Cardiac muscle cell (in vitro differentiated cells and primary cell): ENCODE results near the gene ATP2B2. TPM values are rescaled to one million over a fixed set of nuclear protein-coding genes. Genes with fewer than 3 reads are reported as not detected.

Source experiments
- DNase-seq, 2 donors: peaks; one replicate each; pipeline versions ENCODE4 v3.0.0 to v3.0.0-alpha.2; 2010 to 2017; ENCODE audit warnings: low read depth in 1 of 2, low spot score in 1 of 2
- H3K27ac ChIP-seq: fragments of 200-600 bp; sonication (generic); 2 replicates; pipeline ENCODE4 v1.5.1; 2016
- H3K27me3 ChIP-seq: fragments of 200-600 bp; sonication (generic); 2 replicates; pipeline ENCODE4 v1.6.0; 2016; ENCODE audit warnings: control low read depth
- H3K36me3 ChIP-seq: fragments of 200-600 bp; sonication (generic); 2 replicates; pipeline ENCODE4 v1.5.1; 2016; ENCODE audit warnings: control low read depth
- H3K4me1 ChIP-seq: fragments of 200-600 bp; sonication (generic); 2 replicates; pipeline ENCODE4 v1.8.1; 2017; ENCODE audit warnings: low read depth, mild to moderate bottlenecking, mixed run types
- H3K4me3 ChIP-seq: fragments of 200-600 bp; sonication (generic); 2 replicates; pipeline ENCODE4 v1.5.1; 2016; ENCODE audit warnings: mild to moderate bottlenecking
- H3K9me3 ChIP-seq: fragments of 200-600 bp; sonication (generic); 2 replicates; pipeline ENCODE4 v1.5.1; 2017; ENCODE audit warnings: low read depth, mild to moderate bottlenecking, control low read depth
- polyA plus RNA-seq: library from polyadenylated mRNA; unstranded; fragments of >200 nt; fragmentation: Nextera tagmentation; extraction: Ambion mirVana; gene quantifications from 2 replicates; pipeline ENCODE4 v1.2.1, GENCODE V29; 2016
- total RNA-seq: library from RNA; depleted of rRNA; stranded (reverse); fragments of >200 nt; gene quantifications from 2 replicates; pipeline ENCODE4 v1.2.3, GENCODE V29; 2016
- TF ChIP-seq, protein P1 (sequence below): IDR thresholded peaks from 2 replicates; pipeline ENCODE4 v1.5.1; 2012; ENCODE audit warnings: low read depth, mild to moderate bottlenecking, low read length

Gene ATP2B2
- total and polyA plus RNA-seq, 2 experiments from 2014 or later: 0.22 to 0.77 TPM

DNA sequence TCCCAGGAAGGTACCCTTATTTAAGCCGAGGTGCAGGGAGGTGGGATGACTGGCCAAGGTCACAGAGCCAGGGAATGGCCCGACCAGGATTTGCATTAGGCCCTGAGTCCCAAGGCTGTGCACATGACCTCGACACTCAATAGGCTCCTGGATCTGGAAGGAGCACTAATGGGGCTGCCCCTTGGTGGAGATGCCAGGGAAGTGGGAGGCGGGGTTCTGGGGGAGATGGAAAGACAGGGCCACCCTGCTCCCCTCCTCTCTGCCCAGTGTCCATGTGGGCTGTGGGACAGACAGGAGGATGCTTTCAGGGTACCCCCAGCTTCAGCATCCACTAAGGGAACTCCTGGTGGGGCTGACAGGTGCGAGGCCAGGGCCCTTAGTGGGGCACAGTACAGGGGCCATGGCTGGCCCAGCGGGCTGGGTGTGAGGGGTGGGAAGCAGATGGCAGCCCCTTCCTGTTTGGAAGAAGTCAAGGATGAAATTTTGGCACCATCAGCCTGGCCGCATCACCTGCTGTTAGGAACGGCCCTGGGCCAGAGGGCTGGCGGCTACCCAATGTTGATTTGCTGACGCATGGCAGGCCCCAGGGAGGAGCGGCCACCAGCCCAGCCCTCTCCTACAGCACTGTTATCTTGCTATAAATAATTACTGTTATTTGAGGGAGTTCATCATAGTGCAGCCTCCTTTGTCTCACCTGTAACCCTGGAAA is 37.3 kb downstream of the ATP2B2 start:
- DNase-seq: no peak
- Histone ChIP-seq H3K27ac (no peak overlapping the region), H3K9me3 (no peaks in the 10 kb centered on the region), H3K27me3 (no peaks in the 10 kb centered on the region), H3K36me3 (no peaks in the 10 kb centered on the region), H3K4me3 (no peak overlapping the region), H3K4me1 (peaks cover 17% of the 10 kb centered on the region)
- TF ChIP-seq, protein P1, sequence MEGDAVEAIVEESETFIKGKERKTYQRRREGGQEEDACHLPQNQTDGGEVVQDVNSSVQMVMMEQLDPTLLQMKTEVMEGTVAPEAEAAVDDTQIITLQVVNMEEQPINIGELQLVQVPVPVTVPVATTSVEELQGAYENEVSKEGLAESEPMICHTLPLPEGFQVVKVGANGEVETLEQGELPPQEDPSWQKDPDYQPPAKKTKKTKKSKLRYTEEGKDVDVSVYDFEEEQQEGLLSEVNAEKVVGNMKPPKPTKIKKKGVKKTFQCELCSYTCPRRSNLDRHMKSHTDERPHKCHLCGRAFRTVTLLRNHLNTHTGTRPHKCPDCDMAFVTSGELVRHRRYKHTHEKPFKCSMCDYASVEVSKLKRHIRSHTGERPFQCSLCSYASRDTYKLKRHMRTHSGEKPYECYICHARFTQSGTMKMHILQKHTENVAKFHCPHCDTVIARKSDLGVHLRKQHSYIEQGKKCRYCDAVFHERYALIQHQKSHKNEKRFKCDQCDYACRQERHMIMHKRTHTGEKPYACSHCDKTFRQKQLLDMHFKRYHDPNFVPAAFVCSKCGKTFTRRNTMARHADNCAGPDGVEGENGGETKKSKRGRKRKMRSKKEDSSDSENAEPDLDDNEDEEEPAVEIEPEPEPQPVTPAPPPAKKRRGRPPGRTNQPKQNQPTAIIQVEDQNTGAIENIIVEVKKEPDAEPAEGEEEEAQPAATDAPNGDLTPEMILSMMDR: no peak

DNA sequence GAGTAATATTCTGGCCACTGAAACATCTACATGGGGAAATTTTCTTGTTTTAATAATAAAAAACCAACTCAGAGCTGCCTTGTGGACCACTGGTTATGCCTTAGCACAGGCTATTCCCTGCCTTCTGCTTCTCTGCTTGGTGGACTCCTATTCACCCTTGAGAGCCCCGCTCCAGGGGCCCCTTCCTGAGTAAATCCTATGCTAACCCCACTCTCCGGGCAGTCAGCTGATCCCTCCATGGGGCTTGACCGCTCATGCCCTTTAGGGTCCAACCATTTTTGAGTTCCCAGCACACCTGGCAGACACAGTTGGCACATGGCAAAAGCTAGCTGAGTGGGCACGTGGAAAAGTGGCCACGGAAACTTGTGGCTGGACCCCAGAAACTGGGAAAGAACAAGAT is 38.2 kb downstream of the ATP2B2 start:
- TF ChIP-seq, protein P1: no peak
- H3K4me3 ChIP-seq: no peak overlapping the region

DNA sequence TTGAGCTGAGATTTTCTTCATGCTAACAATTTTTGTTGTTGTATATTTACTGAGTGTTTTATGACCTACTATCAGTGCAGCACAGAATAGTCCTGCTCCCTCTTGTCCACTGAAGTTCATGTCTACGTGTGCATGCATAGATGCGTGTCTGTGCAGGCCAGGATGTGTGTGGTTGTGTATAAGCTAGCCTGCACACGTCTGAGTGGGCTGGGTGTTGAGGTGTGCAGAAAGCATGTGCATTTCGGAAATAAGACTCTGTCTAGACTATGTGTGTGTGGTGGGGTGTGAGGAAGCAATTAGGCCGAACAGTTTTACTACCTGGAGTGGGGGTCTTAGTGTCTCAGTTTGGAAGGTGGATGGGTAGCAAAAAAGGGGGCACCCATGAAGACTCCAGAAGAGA is 39.2 kb downstream of the ATP2B2 start:
- H3K9me3 ChIP-seq: no peaks in the 10 kb centered on the region

More for the DNA sequence above, 38.2 kb downstream of the ATP2B2 start:
- DNase-seq: no peak
- Histone ChIP-seq H3K27ac (no peak overlapping the region), H3K4me1 (peaks cover 17% of the 10 kb centered on the region), H3K36me3 (no peaks in the 10 kb centered on the region), H3K27me3 (no peaks in the 10 kb centered on the region), H3K9me3 (no peaks in the 10 kb centered on the region)

DNA sequence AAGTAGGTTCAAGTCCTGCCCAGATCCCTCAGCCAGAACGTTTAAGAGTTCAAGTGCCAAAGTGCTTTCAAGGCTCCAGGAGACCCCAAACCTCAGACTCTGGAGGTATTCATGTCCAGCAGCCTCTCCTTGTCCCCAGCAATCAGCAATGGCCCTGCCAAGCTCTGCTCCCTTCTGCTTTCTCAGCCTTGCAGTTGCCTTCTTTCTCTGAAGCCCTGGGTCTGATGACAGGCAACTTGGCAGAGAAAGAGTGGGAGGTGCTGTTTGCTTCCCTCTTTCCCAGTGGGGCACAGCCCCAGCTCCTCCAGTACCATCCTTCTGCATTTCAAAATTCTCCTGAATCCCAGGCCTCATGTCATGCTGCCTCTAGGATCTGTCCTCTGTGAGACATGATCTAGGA is 40.2 kb downstream of the ATP2B2 start:
- no peak overlapping the region for H3K4me3 ChIP-seq
- no peak for DNase-seq
- TF ChIP-seq, protein P1: no peak
- H3K36me3 ChIP-seq: no peaks in the 10 kb centered on the region
- no peaks in the 10 kb centered on the region for H3K9me3 ChIP-seq
- no peak overlapping the region for H3K27ac ChIP-seq
- no peaks in the 10 kb centered on the region for H3K27me3 ChIP-seq
- peaks cover 12% of the 10 kb centered on the region for H3K4me1 ChIP-seq

More for the DNA sequence above, 39.2 kb downstream of the ATP2B2 start:
- DNase-seq: no peak
- Histone ChIP-seq H3K27ac (no peak overlapping the region), H3K27me3 (no peaks in the 10 kb centered on the region), H3K4me1 (peaks cover 17% of the 10 kb centered on the region), H3K4me3 (no peak overlapping the region), H3K36me3 (no peaks in the 10 kb centered on the region)
- TF ChIP-seq, protein P1: no peak

DNA sequence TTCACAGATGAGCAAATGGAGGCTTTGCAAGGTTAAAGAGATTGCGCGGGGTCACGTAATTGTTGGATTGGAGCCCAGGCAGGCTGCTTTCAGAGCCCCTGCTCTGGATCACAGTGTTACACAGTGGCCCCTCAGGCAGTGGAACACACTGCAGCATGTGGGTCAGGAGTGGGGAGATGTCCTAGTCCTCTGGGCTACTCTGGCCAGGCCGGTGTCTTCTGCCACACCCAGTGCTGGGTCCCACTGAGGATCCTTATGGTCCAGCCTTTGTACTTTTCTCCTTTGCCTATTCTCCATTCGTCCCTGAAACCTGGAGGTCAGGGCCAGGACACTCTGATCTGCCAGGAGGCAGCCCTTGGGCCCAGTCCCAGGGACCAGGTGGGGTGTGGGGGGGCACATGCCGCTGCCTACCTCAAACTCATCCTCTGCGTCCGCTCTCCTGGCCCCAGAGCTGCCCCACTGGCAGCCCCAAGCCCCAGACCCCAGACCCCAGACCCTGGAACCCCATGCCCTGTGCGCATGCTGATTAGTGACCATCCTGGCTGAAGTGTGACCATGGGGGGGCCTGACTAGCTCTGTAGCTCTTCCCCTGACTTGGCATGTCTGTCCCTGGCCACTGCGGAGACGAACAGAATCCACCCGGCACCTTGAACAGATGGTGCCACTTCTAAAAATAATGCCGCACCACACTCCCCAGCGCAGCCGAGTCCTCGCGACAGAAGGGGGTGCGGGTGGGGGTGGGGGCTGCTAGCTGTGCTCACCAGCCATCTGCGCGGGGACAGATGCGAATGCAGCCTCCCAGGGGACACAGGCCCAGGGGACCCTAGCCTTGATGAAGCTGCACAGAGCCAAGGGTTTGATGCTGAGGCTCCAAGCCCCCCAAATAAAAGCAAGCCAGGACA is 41.6 kb downstream of the ATP2B2 start:
- H3K27ac ChIP-seq: no peak overlapping the region
- no peak overlapping the region for H3K4me3 ChIP-seq
- H3K27me3 ChIP-seq: no peaks in the 10 kb centered on the region
- DNase-seq: no peak
- TF ChIP-seq, protein P1: no peak
- no peaks in the 10 kb centered on the region for H3K4me1 ChIP-seq
- no peaks in the 10 kb centered on the region for H3K36me3 ChIP-seq
- H3K9me3 ChIP-seq: no peaks in the 10 kb centered on the region
